ENCODE measurements around the gene RDM1.

DNA sequence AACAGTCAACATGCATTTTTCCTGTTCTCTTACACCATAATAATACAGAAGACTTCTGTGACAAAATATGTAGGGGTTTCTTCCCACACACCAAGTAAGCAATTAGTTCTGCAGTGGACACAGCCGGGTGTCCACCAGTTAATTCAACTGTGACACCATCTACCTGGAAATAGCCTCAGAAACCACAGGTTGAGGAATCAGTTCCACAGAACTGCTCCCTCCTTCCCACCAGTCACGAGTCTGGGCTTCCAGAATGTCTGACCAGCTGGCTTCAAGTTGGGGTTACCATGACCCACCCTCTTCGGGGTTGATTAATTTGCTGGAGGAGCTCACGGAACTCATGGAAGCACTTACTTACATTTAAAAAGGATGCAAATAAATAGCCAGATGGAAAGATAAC lies 36.8 kb downstream of the RDM1 start:
- TF ChIP-seq POLR2A (IDR thresholded peaks at IDR 0.05): no peak
- TF ChIP-seq, protein P1, sequence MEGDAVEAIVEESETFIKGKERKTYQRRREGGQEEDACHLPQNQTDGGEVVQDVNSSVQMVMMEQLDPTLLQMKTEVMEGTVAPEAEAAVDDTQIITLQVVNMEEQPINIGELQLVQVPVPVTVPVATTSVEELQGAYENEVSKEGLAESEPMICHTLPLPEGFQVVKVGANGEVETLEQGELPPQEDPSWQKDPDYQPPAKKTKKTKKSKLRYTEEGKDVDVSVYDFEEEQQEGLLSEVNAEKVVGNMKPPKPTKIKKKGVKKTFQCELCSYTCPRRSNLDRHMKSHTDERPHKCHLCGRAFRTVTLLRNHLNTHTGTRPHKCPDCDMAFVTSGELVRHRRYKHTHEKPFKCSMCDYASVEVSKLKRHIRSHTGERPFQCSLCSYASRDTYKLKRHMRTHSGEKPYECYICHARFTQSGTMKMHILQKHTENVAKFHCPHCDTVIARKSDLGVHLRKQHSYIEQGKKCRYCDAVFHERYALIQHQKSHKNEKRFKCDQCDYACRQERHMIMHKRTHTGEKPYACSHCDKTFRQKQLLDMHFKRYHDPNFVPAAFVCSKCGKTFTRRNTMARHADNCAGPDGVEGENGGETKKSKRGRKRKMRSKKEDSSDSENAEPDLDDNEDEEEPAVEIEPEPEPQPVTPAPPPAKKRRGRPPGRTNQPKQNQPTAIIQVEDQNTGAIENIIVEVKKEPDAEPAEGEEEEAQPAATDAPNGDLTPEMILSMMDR (IDR thresholded peaks at IDR 0.05): no peak
